ENCODE results near the gene DPP6. TPM values are rescaled to one million over a fixed set of nuclear protein-coding genes. Genes with fewer than 3 reads are reported as not detected.

The DPP6 gene
- total and polyA plus RNA-seq, 2 experiments from 2014 or later = not detected

DNA sequence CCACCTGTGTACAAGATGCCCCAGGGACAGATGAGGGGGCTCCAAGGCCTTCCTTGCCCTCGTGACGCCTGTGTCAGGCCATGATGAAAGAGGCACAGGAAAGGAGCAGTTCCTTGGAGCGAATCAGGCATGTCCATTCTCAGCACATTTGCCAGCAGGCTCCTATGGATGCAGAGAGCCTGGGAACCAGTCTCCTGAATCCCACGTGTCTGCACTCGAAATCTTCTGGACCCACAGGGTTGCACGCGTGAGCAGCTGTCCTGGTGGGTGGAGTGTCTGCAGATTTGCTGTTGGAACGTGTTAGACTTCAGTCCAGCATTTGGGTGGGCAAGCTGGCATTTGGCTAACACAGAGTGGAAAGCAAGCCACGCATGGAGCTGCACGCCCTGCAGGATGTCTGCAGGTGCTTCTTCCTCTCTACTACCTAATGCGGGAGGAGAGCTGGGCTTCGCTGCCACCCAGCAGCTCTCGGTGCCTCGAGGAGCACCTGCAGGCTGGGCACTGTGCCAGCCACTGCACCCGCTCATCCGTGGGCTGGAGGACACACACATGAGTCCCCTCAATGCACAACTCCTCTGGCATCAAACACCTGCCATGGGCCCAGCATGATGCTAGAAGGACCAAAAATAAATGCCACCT is 810.1 kb downstream of the DPP6 start:
- Mint-ChIP-seq H3K4me1 (no peaks in the 10 kb centered on the region; the same call in 2 of the 3 replicates), H3K4me3 (no peak overlapping the region), H3K27me3 (ENCODE audit: insufficient read depth, low read depth, poor library complexity) (peaks cover 2% of the 10 kb centered on the region), H3K9me3 (no peaks in the 10 kb centered on the region), H3K36me3 (ENCODE audit: low read depth) (no peaks in the 10 kb centered on the region), H3K27ac (no peak overlapping the region)
- DNase-seq (ENCODE audit: low spot score) = no peak
- no peaks in the 10 kb centered on the region for H4K20me1 ChIP-seq (replicated peaks; ENCODE audit: insufficient read depth)
- H3K4me2 ChIP-seq = no peak overlapping the region
- no peaks in the 10 kb centered on the region for H3K4me1 ChIP-seq (ENCODE audit: insufficient read depth)
- no peak for ATAC-seq
- no peak overlapping the region for H2AFZ ChIP-seq
- H3K27ac ChIP-seq (ENCODE audit: low read depth) = no peak overlapping the region
- no peak overlapping the region for H3K4me3 ChIP-seq
- H3K36me3 ChIP-seq (ENCODE audit: insufficient read depth) = no peaks in the 10 kb centered on the region
- H3F3A ChIP-seq (replicated peaks; ENCODE audit: low read depth) = no peaks in the 10 kb centered on the region
- H3K27me3 ChIP-seq (ENCODE audit: insufficient read depth) = no peaks in the 10 kb centered on the region
- no peaks in the 10 kb centered on the region for H3K79me2 ChIP-seq (replicated peaks; ENCODE audit: insufficient read depth)
- no peaks in the 10 kb centered on the region for H3K9me2 ChIP-seq (ENCODE audit: insufficient read depth)
- no peak for TF ChIP-seq STAT1 (IDR thresholded peaks at IDR 0.05; ENCODE audit: unreplicated experiment)
- TF ChIP-seq CREB1 (CRISPR knock-in tag; IDR thresholded peaks at IDR 0.05; ENCODE audit: low read depth) = no peak
- TF ChIP-seq ZNF331 (CRISPR knock-in tag; IDR thresholded peaks at IDR 0.05; ENCODE audit: low read depth) = no peak
- TF ChIP-seq, protein P1, sequence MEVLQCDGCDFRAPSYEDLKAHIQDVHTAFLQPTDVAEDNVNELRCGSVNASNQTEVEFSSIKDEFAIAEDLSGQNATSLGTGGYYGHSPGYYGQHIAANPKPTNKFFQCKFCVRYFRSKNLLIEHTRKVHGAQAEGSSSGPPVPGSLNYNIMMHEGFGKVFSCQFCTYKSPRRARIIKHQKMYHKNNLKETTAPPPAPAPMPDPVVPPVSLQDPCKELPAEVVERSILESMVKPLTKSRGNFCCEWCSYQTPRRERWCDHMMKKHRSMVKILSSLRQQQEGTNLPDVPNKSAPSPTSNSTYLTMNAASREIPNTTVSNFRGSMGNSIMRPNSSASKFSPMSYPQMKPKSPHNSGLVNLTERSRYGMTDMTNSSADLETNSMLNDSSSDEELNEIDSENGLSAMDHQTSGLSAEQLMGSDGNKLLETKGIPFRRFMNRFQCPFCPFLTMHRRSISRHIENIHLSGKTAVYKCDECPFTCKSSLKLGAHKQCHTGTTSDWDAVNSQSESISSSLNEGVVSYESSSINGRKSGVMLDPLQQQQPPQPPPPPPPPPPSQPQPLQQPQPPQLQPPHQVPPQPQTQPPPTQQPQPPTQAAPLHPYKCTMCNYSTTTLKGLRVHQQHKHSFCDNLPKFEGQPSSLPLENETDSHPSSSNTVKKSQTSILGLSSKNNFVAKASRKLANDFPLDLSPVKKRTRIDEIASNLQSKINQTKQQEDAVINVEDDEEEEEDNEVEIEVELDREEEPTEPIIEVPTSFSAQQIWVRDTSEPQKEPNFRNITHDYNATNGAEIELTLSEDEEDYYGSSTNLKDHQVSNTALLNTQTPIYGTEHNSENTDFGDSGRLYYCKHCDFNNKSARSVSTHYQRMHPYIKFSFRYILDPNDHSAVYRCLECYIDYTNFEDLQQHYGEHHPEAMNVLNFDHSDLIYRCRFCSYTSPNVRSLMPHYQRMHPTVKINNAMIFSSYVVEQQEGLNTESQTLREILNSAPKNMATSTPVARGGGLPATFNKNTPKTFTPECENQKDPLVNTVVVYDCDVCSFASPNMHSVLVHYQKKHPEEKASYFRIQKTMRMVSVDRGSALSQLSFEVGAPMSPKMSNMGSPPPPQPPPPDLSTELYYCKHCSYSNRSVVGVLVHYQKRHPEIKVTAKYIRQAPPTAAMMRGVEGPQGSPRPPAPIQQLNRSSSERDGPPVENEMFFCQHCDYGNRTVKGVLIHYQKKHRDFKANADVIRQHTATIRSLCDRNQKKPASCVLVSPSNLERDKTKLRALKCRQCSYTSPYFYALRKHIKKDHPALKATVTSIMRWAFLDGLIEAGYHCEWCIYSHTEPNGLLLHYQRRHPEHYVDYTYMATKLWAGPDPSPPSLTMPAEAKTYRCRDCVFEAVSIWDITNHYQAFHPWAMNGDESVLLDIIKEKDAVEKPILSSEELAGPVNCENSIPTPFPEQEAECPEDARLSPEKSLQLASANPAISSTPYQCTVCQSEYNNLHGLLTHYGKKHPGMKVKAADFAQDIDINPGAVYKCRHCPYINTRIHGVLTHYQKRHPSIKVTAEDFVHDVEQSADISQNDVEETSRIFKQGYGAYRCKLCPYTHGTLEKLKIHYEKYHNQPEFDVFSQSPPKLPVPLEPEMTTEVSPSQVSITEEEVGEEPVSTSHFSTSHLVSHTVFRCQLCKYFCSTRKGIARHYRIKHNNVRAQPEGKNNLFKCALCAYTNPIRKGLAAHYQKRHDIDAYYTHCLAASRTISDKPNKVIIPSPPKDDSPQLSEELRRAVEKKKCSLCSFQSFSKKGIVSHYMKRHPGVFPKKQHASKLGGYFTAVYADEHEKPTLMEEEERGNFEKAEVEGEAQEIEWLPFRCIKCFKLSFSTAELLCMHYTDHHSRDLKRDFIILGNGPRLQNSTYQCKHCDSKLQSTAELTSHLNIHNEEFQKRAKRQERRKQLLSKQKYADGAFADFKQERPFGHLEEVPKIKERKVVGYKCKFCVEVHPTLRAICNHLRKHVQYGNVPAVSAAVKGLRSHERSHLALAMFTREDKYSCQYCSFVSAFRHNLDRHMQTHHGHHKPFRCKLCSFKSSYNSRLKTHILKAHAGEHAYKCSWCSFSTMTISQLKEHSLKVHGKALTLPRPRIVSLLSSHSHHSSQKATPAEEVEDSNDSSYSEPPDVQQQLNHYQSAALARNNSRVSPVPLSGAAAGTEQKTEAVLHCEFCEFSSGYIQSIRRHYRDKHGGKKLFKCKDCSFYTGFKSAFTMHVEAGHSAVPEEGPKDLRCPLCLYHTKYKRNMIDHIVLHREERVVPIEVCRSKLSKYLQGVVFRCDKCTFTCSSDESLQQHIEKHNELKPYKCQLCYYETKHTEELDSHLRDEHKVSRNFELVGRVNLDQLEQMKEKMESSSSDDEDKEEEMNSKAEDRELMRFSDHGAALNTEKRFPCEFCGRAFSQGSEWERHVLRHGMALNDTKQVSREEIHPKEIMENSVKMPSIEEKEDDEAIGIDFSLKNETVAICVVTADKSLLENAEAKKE (CRISPR knock-in tag; IDR thresholded peaks at IDR 0.05) = no peak
- TF ChIP-seq, protein P2, sequence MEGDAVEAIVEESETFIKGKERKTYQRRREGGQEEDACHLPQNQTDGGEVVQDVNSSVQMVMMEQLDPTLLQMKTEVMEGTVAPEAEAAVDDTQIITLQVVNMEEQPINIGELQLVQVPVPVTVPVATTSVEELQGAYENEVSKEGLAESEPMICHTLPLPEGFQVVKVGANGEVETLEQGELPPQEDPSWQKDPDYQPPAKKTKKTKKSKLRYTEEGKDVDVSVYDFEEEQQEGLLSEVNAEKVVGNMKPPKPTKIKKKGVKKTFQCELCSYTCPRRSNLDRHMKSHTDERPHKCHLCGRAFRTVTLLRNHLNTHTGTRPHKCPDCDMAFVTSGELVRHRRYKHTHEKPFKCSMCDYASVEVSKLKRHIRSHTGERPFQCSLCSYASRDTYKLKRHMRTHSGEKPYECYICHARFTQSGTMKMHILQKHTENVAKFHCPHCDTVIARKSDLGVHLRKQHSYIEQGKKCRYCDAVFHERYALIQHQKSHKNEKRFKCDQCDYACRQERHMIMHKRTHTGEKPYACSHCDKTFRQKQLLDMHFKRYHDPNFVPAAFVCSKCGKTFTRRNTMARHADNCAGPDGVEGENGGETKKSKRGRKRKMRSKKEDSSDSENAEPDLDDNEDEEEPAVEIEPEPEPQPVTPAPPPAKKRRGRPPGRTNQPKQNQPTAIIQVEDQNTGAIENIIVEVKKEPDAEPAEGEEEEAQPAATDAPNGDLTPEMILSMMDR (conservative IDR thresholded peaks at IDR 0.05; ENCODE audit: low read depth in 2 of 2) = no peak
- TF ChIP-seq JUNB (IDR thresholded peaks at IDR 0.05; ENCODE audit: unreplicated experiment) = no peak
- TF ChIP-seq, protein P3, sequence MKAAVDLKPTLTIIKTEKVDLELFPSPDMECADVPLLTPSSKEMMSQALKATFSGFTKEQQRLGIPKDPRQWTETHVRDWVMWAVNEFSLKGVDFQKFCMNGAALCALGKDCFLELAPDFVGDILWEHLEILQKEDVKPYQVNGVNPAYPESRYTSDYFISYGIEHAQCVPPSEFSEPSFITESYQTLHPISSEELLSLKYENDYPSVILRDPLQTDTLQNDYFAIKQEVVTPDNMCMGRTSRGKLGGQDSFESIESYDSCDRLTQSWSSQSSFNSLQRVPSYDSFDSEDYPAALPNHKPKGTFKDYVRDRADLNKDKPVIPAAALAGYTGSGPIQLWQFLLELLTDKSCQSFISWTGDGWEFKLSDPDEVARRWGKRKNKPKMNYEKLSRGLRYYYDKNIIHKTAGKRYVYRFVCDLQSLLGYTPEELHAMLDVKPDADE (IDR thresholded peaks at IDR 0.05) = no peak
- TF ChIP-seq EZH2 (IDR thresholded peaks at IDR 0.05; ENCODE audit: low read depth, unreplicated experiment) = no peak
- no peak for TF ChIP-seq ZNF114 (CRISPR knock-in tag; IDR thresholded peaks at IDR 0.05)
